Raji (cell line): ENCODE results near the gene ZNF827.

Experiments used
- POLR2A ChIP-seq: IDR thresholded peaks from 2 replicates; pipeline ENCODE4 v1.6.1; 2011; ENCODE audit warnings: low read depth, low read length, control low read depth; ENCODE audit not compliant: insufficient read depth

The ZNF827 gene

GRCh38 chr4:145760961-145761929 lies 177.4 kb downstream of the ZNF827 start:
- TF ChIP-seq POLR2A, result no peak

- TF ChIP-seq POLR2A, result no peak
These were observed 178.4 kb downstream of the ZNF827 start for GRCh38 chr4:145760176-145760575.

- no peak for TF ChIP-seq POLR2A
These were observed 181.4 kb downstream of the ZNF827 start for GRCh38 chr4:145757188-145757587.

GRCh38 chr4:145756244-145756643 lies 182.4 kb downstream of the ZNF827 start:
- no peak for TF ChIP-seq POLR2A

- no peak for TF ChIP-seq POLR2A
These were observed 182.8 kb downstream of the ZNF827 start for GRCh38 chr4:145755802-145756201.

- TF ChIP-seq POLR2A, result no peak
These were observed 195.0 kb downstream of the ZNF827 start for GRCh38 chr4:145743641-145744040.

GRCh38 chr4:145740806-145741205 lies 197.8 kb downstream of the ZNF827 start:
- no peak for TF ChIP-seq POLR2A

GRCh38 chr4:145739845-145740244 lies 198.8 kb downstream of the ZNF827 start:
- no peak for TF ChIP-seq POLR2A

GRCh38 chr4:145736241-145736831 lies 202.3 kb downstream of the ZNF827 start:
- no peak for TF ChIP-seq POLR2A

- TF ChIP-seq POLR2A, result no peak
These were observed 202.8 kb downstream of the ZNF827 start for GRCh38 chr4:145735827-145736226.

GRCh38 chr4:145735347-145735675 lies 203.3 kb downstream of the ZNF827 start:
- TF ChIP-seq POLR2A, result no peak

- TF ChIP-seq POLR2A, result no peak
These were observed 203.9 kb downstream of the ZNF827 start for GRCh38 chr4:145734576-145735346.

GRCh38 chr4:145734031-145734430 lies 204.6 kb downstream of the ZNF827 start:
- TF ChIP-seq POLR2A, result no peak

- no peak for TF ChIP-seq POLR2A
These were observed 205.4 kb downstream of the ZNF827 start for GRCh38 chr4:145732895-145733880.

GRCh38 chr4:145732001-145732815 lies 206.4 kb downstream of the ZNF827 start:
- no peak for TF ChIP-seq POLR2A
